HFFc6 (cell line): ENCODE data around the gene PRDM16. TPM values are rescaled to one million over a fixed set of nuclear protein-coding genes. Genes with fewer than 3 reads are reported as not detected.

Source experiments
- DNase-seq: peaks from one replicate; pipeline ENCODE4 v3.0.0-alpha.2; 2018
- H3K27ac Mint-ChIP-seq: 2 replicates; pipeline ENCODE4 v1.8.0; 2020; ENCODE audit warnings: mild to moderate bottlenecking, mixed read lengths
- H3K27me3 Mint-ChIP-seq: 2 replicates; pipeline ENCODE4 v1.8.0; 2021; ENCODE audit warnings: mild to moderate bottlenecking, moderate library complexity, mixed read lengths; ENCODE audit not compliant: insufficient read depth
- H3K36me3 Mint-ChIP-seq: 2 replicates; pipeline ENCODE4 v1.8.0; 2021; ENCODE audit warnings: low read depth, mixed read lengths
- H3K4me1 Mint-ChIP-seq: 2 replicates; pipeline ENCODE4 v1.8.0; 2020; ENCODE audit warnings: low read depth, mixed read lengths
- H3K4me3 Mint-ChIP-seq: 2 replicates; pipeline ENCODE4 v1.8.0; 2020; ENCODE audit warnings: mild to moderate bottlenecking, moderate library complexity, mixed read lengths
- H3K9me3 Mint-ChIP-seq: 2 replicates; pipeline ENCODE4 v1.8.0; 2020; ENCODE audit warnings: mild to moderate bottlenecking, mixed read lengths
- CTCF ChIP-seq: fragments of 200-600 bp; sonication (generic); IDR thresholded peaks from 2 replicates; pipeline ENCODE4 v1.5.0; 2021; ENCODE audit warnings: antibody characterized with exemption, mild to moderate bottlenecking
- total RNA-seq, 6 experiments: library from RNA; stranded (reverse); fragmentation: NEBNext Ultra II Directional; extraction: Animal tissue kit (Norgen Biotek cat#: 25700); gene quantifications; 2 replicates in 1 of 6; 3 replicates in 5 of 6; pipeline ENCODE4 v1.2.3, GENCODE V29; 2021

Gene PRDM16
- total RNA-seq, 6 experiments from 2014 or later, result not detected

- peaks cover 31% of the 10 kb centered on the region for H3K27me3 Mint-ChIP-seq
- H3K4me1 Mint-ChIP-seq, result no peaks in the 10 kb centered on the region
- no peak overlapping the region for H3K27ac Mint-ChIP-seq
- H3K4me3 Mint-ChIP-seq, result no peak overlapping the region
- no peak for DNase-seq
- no peak for TF ChIP-seq CTCF
- peaks cover 6% of the 10 kb centered on the region; the same call in 1 of the 2 replicates for H3K9me3 Mint-ChIP-seq
- no peaks in the 10 kb centered on the region for H3K36me3 Mint-ChIP-seq
These were observed 367.4 kb downstream of the PRDM16 start for GRCh38 chr1:3436451-3436850.

- Mint-ChIP-seq H3K9me3 (peaks cover 6% of the 10 kb centered on the region; the same call in 1 of the 2 replicates), H3K27ac (no peak overlapping the region), H3K36me3 (no peaks in the 10 kb centered on the region), H3K27me3 (peaks cover 36% of the 10 kb centered on the region), H3K4me1 (no peaks in the 10 kb centered on the region), H3K4me3 (no peak overlapping the region)
- TF ChIP-seq CTCF, result no peak
- DNase-seq, result no peak
These were observed 367.9 kb downstream of the PRDM16 start for GRCh38 chr1:3436901-3437300.

GRCh38 chr1:3438661-3439180, 369.7 kb downstream of the PRDM16 start:
- no peak for TF ChIP-seq CTCF
- no peak overlapping the region for H3K27ac Mint-ChIP-seq
- no peak overlapping the region for H3K4me3 Mint-ChIP-seq
- peaks cover 50% of the 10 kb centered on the region for H3K27me3 Mint-ChIP-seq
- peaks cover 6% of the 10 kb centered on the region; the same call in 1 of the 2 replicates for H3K9me3 Mint-ChIP-seq
- no peaks in the 10 kb centered on the region for H3K4me1 Mint-ChIP-seq
- no peaks in the 10 kb centered on the region for H3K36me3 Mint-ChIP-seq
- no peak for DNase-seq

- no peak for TF ChIP-seq CTCF
- Mint-ChIP-seq H3K9me3 (peaks cover 6% of the 10 kb centered on the region; the same call in 1 of the 2 replicates), H3K36me3 (no peaks in the 10 kb centered on the region), H3K27me3 (peaks cover 57% of the 10 kb centered on the region), H3K4me3 (no peak overlapping the region), H3K4me1 (no peaks in the 10 kb centered on the region), H3K27ac (no peak overlapping the region)
- DNase-seq, result no peak
These were observed 370.6 kb downstream of the PRDM16 start for GRCh38 chr1:3439346-3440299.

- TF ChIP-seq CTCF, result no peak
- Mint-ChIP-seq H3K4me3 (no peak overlapping the region), H3K36me3 (no peaks in the 10 kb centered on the region), H3K27me3 (peaks cover 54% of the 10 kb centered on the region), H3K9me3 (peaks cover 6% of the 10 kb centered on the region; the same call in 1 of the 2 replicates), H3K4me1 (no peaks in the 10 kb centered on the region), H3K27ac (no peak overlapping the region)
- no peak for DNase-seq
These were observed 371.3 kb downstream of the PRDM16 start for GRCh38 chr1:3440300-3440681.
